ENCODE data around the gene RNF222. TPM values are rescaled to one million over a fixed set of nuclear protein-coding genes. Genes with fewer than 3 reads are reported as not detected.

RNF222 gene
- total and polyA plus RNA-seq, 10 of the 15 experiments (the other 5 are each of a cell fraction or from before 2014, with no cell fraction given), result not detected

GRCh38 chr17:8426094-8426720 lies 28.6 kb upstream of the RNF222 start (continued):
- TF ChIP-seq POLR2AphosphoS5 (IDR thresholded peaks at IDR 0.05; ENCODE audit: low read length) (no peak), DPF2 (IDR thresholded peaks at IDR 0.05) (no peak), NFIC (IDR thresholded peaks at IDR 0.05; ENCODE audit: low read depth, low read length) (no peak), PAX5 (IDR thresholded peaks at IDR 0.05; ENCODE audit: borderline replicate concordance, low read depth, low read length) (no peak), CREM (IDR thresholded peaks at IDR 0.05; ENCODE audit: low read depth) (no peak), NR2F1 (conservative IDR thresholded peaks at IDR 0.05) (no peak), FOXK2 (IDR thresholded peaks at IDR 0.05) (no peak), SUPT20H (IDR thresholded peaks at IDR 0.05; ENCODE audit: borderline replicate concordance, control insufficient read depth, low read depth, low read length) (no peak), NBN (IDR thresholded peaks at IDR 0.05) (no peak)

GRCh38 chr17:8421571-8421970 lies 23.9 kb upstream of the RNF222 start:
- intact Hi-C loops (cut with micrococcal nuclease; ENCODE audit: unreplicated experiment), result no loop called here

More at GRCh38 chr17:8421571-8421970, 23.9 kb upstream of the RNF222 start:
- in situ Hi-C loops (cut with MboI), result no loop called here
- no peaks in the 10 kb centered on the region for H3K9me3 ChIP-seq (replicated peaks; ENCODE audit: control insufficient read depth, insufficient read depth, low read length)
- no peak overlapping the region for H3K27ac ChIP-seq (ENCODE audit: control insufficient read depth, insufficient read depth)
- POLR2A ChIA-PET, result no interaction called here
- SMC1A ChIA-PET (ENCODE audit: uncharacterized antibody, unreplicated experiment), result interaction anchor here (1.1 kb wide), 1 partner anchor 11 kb away, joined by 3 read pairs; no protein-coding TSS in a partner anchor
- H3K36me3 ChIP-seq (ENCODE audit: control insufficient read depth in 2 of 2, insufficient read depth in 2 of 2, low read length in 1 of 2), result no peaks in the 10 kb centered on the region
- no peak for DNase-seq (ENCODE audit: low read depth, low spot score)
- no TSS peak for BruUV-seq (replicated peaks)
- no peak overlapping the region for H2AFZ ChIP-seq (ENCODE audit: control insufficient read depth, low read depth, low read length)
- no peak for FAIRE-seq
- H3K4me3 ChIP-seq, result no peak overlapping the region
- no peak overlapping the region for H3K4me2 ChIP-seq (ENCODE audit: control insufficient read depth, insufficient read depth)
- no peaks in the 10 kb centered on the region for H3K79me2 ChIP-seq (ENCODE audit: control insufficient read depth, insufficient read depth, low read length)
- RAD21 ChIA-PET (ENCODE audit: unreplicated experiment), result interaction anchor here (0.5 kb wide), 1 partner anchor 171 kb away, joined by 3 read pairs; no protein-coding TSS in a partner anchor
- H3K9ac ChIP-seq (ENCODE audit: control insufficient read depth, insufficient read depth, low read length), result no peak overlapping the region
- no peak for TF ChIP-seq MEF2B (IDR thresholded peaks at IDR 0.05; ENCODE audit: partially characterized antibody, poor library complexity, severe bottlenecking)
- no peak for TF ChIP-seq ZNF274 (IDR thresholded peaks at IDR 0.05; ENCODE audit: insufficient read depth, insufficient read length)
- H3K27me3 ChIP-seq (replicated peaks in 1 of 2; ENCODE audit: control insufficient read depth in 2 of 2, insufficient read depth in 2 of 2, low read length in 1 of 2), result peaks cover 2 to 5% of the 10 kb centered on the region in 2 experiments; a peak in 3 of 4 replicates
- ATAC-seq, result no peak
- WGBS (ENCODE audit: insufficient coverage, insufficient replicate concordance, low lambda C conversion rate, missing lambda C conversion rate), result 6% methylated on average over 3 of the region's 3 CpGs
- no peaks in the 10 kb centered on the region for H4K20me1 ChIP-seq (ENCODE audit: control insufficient read depth, insufficient read depth)
- no peaks in the 10 kb centered on the region for H3K4me1 ChIP-seq (ENCODE audit: control insufficient read depth, insufficient read depth, low read length)
- CTCF ChIA-PET, result interaction anchor here (2.8 kb wide), 1 partner anchor 11 kb away, joined by 10 read pairs; no protein-coding TSS in a partner anchor
